Measurements from ENCODE around the gene GPATCH4.

- no peak for TF ChIP-seq EZH2phosphoT487 (IDR thresholded peaks at IDR 0.05; ENCODE audit: borderline replicate concordance, low read length)
- TF ChIP-seq CTCF (conservative IDR thresholded peaks at IDR 0.05; ENCODE audit: low read depth, low read length) = no peak
Measured at GRCh38 chr1:156641761-156642264, 40.5 kb upstream of the GPATCH4 start, which contains the start of gene BCAN.

Measured in PC-3 (cell line).